NAMALWA (cell line): Measurements from ENCODE around the gene USF2.

Experiments
- DNase-seq: peaks from one replicate; pipeline ENCODE4 v3.0.0-alpha.2; 2015; ENCODE audit warnings: low spot score

Gene USF2

DNA sequence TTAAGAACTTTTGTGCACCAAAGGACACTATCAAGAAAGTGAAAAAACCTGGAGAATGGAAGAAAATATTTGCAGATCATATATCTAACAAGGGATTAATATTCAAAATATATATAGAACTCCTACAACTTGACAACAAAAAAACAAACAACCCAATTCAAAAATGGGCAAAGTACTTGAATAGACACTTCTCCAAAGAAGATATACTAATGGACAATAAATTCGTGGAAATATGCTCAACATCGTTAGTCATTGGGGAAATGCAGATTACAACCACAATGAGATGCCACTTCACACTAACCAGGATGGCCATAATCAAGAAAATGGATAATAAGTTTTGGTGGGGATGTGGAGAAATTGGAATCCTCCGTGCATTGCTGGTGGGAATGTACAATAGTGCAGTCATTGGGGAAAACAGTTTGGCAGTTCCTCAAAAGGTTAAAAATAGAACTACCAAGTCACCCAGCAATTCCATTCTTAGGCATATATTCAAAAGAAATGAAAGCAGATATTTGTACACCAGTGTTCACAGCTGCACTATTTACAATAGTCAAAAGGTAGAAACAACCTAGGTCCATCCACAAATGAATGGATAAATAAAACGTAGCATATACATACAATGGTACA is 22.2 kb upstream of the USF2 start:
- no peak for DNase-seq

DNA sequence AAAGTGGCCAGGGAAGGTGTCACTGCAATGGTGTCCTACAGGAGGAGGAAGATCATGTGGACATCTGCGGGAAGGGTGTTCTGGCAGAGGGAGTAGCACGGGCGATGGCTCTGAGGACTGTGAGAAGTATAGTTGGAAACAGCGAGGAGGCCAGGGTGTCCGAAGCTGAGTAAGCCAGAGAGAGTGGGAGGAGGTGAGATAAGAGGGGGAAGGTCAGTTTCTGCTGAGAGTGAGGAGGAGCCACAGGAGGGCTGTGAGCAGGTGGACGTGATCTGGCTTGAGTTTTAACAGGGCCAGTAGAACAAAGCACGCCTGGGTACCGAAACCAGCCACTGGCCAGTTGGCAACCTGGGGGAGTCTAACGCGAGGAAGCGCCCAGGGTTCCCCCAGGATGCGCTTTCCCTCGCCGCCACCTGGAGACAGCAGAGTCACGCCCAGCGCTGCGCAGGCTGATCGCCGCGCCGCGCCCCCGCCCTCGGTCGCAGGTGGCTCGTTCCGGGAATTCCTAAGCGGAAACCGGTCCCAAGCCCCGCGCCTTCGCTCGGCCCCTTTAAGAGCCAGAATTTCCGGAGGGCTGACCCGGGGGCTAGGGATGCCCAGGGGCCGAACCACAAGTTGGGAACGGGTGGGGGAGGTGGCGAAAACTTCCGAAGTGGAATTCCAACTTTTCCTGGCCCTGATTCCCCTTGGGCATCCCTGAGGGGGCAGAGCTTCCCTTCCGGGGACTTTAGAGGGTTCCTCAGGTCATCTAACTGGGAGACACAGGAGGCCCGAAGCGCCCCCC is 21.0 kb upstream of the USF2 start:
- DNase-seq = no peak

DNA sequence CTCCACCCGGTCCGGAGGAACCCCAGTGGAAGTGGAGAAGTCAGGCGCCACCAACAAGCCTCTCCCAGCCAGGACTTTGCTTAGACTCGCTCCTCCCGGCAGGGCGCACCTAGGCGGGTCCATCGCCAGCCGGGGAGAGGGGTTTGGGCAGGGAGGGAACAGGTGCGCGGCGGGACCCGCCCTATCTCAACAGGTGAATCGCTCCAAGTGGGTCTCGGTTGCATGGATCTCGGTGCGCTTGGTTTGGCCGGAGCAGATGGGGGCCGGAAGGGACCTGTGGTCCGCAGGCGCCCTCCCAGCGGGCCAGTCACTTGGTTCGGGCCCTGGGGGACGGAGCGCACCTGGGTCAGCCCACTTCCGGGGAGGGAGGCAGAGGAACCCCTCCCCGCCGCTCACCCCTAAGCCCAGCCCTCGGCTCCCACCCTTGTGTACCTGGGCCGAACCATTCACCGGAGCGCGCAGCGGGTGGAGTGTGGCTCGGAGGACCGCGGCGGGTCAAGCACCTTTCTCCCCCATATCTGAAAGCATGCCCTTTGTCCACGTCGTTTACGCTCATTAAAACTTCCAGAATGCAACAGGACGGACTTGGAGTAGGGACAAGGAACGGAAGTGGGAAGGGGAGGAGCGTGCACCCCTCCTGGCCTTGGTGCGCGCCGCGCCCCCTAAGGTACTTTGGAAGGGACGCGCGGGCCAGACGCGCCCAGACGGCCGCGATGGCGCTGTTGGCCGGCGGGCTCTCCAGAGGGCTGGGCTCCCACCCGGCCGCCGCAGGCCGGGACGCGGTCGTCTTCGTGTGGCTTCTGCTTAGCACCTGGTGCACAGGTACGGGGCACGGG is 20.2 kb upstream of the USF2 start, which contains the start of gene LSR:
LSR (plus strand) TSS at position 693 of the 836 bp plus-strand sequence; CDS start at position 714, 21 bp downstream.
- peak; percentile 43 for DNase-seq

DNA sequence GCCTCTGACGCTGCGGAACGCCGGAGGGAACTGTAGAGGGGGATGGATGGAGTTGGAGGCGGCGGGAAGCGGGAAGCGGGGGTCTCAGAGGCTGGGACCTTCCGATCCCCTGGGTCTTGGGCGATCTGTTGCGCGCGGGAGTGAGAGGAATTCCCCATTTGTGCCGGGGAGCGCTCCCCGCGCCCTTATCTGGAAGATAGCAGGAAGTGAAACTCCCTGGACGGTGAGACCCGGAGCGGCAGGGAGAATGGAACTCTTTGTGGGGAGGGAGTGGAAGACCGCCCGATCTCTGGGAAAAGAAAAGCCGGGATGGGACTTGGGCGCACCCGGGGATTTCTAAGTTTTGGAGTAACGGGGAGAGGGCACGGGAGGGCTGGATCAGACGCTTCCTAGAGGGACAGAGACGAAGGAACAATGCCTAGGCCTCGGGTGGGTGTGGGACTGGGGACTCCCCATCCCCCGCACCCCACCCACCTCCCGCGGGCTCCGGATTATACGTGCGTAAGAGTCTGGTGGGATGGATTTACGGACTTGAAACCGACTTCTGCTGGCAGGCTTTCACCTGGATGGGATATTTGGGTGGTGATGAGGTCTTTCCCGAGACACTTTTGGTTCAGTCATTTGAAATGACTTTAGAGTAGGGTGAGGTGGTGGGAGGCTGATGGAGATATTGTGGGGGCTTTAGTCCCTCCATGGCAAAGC is 19.5 kb upstream of the USF2 start:
- DNase-seq = no peak

DNA sequence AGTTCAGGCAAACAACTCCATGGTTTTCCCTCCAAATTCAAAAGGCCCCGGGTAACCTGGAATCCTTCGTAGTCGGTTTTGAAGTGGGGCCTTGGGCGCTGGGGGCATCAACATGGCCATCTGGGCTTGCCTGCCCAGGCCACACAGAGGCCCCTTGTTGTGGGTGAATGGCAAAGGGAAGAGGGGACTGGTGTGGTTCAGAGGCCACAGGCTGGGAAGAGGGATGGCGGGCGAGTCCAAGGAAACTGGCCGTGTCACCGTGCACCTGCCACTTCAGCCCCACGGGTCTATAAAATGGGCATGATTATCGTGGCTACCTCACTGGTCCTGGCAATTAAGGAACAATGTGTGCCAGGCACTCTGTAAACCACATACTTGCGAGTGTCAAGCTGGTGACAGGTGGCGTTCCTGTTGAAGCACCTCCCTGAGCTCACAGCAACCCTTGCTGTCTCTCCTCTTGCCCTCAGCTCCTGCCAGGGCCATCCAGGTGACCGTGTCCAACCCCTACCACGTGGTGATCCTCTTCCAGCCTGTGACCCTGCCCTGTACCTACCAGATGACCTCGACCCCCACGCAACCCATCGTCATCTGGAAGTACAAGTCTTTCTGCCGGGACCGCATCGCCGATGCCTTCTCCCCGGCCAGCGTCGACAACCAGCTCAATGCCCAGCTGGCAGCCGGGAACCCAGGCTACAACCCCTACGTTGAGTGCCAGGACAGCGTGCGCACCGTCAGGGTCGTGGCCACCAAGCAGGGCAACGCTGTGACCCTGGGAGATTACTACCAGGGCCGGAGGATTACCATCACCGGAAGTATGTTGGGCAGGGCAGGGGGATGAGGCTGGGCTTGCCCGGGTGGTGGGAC is 18.7 kb upstream of the USF2 start:
- DNase-seq = no peak

DNA sequence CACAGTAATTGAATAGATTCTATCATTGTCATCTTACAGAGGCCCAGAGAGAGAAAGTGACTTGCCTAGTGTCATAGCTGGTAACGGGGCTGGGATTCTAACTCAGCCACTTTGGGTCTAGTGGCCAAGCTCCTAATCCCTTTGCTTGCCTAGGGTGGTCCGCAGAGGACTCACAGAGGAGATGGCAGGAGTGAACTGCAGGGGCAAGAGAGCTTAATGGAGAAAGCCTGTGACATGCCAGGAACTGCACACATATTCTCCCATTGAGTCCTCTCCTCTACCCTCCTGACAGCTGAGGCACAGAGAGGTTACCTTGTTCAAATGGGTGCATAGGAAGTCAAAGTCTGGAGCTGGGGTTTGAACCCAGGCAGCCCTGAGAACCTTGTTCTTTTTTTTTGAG is 17.3 kb upstream of the USF2 start:
- DNase-seq = no peak

DNA sequence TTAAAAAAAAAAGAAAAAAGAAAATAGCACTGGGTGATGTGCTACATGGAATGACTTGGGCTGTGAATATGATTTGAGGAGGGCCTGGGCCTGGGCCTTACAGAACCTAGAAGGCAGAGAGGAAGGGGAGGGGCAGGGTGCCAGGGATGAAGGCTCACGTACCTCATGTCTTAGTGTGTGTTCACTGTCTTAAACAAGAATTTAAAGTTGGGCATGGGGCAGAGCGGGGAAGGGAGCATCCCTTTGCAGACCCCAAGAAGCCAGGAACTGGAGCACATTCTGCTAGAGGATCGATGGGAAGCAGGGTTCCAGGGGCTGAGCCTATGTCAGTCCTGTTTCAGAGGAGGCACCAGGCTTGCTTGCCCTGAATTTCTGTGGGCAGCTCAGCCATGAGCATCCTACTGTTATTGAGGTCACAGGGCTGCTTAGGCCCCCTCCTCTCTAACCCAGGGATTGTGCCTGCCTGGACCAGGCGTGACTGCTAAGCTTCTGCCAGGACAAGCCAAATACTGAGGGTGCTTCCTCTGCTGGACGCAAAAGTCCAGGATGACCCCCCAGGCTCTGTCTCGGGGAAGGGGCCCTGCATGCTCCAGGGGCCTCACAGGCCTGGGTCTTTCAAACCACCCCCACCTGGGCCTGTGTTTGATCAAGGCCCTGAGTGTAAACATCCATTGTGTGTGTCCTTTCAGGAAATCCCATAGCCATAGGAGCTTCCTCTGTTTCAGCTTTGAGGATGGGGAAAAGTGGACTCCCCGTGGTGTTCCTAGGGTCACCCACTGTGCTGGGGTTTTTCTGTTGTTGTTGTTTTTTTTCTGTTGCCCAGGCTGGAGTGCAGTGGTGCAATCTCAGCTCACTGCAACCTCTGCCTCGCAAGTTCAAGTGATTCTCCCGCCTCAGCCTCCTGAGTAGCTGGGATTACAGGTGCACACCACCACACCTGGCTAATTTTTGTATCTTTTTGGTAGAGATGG is 15.2 kb upstream of the USF2 start:
- DNase-seq = no peak

DNA sequence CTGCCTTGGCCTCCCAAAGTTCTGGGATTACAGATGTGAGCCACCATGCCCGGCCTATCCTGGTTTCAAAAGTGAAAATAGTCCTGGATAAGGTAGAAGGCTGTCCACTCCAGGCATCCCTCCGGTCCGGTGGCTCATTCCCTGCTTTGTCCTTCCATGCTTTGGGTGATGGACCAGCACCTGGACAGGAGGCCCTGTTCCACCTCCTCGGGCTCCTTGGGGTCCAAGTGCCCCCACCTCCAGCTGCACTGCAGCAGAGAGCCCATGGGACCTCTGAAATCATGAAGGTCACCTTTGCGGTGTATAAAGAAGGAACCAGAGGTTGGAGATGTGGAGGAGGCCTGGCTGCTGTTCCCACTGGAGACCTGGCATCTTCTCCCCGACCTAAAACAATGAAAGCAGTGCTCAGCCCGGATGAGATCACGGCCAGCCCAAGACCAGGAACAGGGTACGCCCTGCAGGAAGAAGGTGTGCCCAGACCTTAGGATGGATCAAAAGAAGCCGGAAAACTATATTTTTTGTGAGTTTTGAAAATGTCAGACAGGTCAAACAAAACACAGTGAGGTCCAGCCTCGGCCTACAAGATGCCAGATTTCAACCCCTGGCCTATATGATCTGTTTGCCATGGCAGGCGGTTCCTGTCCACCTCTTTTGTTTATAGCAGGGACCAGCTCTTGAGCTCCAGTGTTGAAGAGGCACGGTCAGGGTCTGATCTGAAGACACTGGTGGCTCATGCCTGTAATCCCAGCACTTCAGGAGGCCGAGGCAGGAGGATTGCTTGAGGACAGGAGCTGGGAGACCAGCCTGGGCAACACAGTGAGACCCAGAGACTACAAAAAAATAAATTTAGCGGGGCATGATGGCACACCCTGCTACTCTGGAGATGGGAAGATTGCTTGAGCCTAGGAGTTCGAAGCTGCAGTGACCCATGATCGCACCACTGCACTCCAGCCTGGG is 14.1 kb upstream of the USF2 start:
- DNase-seq = no peak

DNA sequence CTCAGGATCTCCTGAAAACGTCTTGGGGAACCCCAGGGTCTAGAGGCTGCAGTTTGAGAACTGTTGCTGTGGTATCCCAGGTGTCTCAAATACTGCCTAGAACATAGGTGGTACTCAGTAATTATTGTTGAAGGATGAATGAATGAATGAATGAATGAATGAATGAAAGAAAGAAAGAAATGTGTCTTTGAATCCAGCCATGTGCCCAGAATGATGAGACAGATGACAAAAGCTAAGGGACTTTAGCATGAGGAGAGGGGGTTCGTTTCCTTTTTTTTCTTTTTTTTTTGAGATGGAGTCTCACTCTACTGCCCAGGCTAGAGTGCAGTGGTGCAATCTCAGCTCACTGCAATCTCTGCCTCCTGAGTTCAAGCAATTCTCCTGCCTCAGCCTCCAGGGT is 12.2 kb upstream of the USF2 start:
- no peak for DNase-seq

DNA sequence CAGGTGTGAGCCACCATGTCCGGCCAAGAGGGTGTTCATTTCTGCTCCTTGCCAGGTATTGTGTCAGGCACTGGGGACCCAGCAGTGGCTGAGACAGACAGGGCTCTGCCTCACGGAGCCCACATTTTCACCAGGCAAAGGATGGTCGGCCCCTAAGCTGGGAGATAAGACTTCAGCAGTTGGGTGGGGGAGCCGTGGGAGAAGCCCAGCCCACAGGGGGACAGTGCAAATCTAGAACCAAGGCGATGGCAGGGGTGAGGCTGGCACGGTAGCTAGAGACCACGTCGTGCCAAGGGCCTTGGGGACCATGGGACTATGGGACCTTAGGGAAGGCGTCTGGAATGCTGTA is 11.7 kb upstream of the USF2 start:
- DNase-seq = no peak

DNA sequence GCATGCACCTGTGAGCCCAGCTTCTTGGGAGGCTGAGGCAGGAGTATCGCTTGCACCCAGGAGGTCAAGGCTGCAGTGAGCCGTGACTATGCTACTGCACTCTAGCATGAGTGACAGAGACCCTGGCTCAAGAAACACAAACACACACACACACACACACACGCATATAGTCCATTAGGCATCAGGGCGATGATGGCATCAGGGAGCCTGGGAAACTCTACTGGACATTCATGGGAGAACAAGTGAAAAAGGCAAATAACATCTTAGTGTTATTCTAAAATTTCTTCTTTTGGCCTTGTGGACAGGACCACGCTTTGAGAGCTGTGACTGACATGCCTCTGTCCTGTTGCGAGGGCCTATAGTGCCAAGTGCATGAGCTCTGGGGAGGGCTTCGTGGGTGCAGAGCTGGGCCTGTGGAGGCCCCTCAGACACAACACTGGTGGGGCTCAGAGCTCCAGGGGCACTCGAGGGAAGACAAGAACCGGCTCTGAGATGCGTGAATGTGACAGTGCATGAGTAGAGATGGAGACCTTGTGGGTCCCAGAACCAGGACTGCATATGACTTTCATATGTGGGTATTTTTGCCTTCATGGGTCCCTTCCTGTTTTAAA is 8.0 kb upstream of the USF2 start:
- no peak for DNase-seq

DNA sequence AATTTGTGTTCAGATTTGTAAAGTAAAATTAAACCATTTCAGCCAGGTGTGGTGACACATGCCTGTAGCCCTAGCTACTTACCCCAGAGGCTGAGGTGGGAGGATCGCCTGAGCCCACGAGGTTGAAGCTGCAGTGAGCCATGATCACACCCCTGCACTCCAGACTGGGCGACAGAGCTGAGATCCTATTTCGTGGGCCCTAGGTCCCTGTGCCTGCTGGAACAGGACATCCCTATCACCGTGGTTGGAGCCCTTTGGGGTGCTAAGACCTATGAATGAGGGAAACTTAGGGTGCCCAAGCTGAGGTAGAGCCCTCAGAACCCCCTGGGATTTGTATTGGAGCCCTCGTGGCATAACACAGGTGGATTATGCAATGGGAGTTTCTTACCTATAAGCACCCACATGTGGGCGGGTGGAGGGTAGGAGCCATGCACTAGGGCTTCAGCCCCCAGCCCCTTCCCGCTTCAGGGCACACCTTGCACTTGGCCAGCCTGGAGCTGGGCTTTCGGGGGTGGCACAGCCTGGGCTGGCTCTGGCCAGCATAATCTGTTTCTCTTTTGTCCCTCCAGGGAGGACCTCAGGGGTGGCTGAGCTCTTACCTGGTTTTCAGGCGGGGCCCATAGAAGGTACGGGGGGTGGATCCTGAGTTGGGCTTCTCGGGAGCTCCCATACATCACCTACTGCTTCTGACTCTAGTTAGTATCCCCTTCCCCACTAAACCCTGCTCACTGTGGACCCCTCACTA is 7.2 kb upstream of the USF2 start:
- no peak for DNase-seq

DNA sequence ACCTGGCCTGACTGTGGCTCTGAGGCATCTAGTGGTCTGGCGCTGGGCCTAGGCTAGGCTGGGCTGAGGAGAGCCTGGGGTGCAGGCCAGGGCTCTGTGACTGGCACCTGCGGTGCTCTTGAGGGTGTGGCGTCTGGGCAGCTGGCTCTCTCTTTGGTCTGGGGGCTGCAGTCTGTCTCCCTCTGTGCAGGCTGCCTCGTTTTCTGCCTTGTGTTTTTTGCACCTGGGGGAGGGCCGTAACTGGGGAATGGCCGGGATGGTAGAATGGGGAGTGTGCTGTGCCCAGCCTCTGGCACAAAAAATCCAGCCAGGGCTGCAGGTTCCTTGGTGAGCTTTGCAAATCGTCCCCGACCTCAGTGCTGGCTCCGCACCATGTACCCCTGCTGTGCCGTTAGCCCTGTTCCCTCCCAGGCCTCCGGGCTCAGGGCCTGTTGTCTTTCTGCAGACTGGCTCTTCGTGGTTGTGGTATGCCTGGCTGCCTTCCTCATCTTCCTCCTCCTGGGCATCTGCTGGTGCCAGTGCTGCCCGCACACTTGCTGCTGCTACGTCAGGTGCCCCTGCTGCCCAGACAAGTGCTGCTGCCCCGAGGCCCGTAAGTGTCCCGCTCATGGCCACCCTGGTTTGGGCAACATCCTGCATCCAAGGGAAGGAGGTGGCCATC is 6.5 kb upstream of the USF2 start:
- DNase-seq = no peak

DNA sequence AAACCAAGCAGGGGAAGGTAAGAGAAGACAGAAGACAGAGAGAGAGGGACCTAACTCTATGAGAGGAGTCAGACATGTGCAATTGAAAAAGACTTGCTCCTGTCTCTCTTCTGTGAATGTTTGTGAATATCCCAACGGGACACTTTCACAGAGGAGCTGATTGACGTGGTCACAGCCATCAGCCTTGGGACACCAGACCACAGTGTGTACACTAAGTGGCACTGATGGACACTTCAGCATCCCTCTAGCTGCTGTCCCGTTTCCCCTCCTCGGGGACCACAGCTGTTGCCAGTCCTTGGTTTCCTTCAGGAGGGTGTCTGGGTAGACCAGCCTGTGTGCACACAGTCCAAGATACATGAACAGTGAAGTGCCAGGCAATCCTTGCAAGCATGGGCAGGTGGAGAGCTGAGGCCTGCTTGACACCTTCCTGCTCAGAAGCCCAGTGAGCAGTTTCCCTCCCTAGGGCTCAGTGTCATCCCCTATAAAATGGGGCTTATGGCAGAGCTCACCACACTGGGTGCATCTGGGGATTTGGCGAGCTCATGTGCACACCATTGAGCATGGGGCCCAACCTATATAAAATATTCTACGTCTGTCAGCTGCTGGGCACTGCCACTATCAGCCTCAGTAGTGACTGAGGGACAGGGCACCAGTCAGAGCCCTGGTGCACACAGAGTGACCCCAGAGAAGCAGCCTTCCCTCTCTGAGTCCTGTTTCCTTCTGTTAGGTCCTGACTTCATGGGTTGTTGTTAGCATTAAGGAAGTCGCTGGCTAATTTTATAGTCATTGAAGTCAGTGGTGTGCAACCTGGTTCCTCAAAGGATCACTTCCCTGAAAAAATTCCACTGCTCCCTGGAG is 4.3 kb upstream of the USF2 start:
- DNase-seq = no peak

DNA sequence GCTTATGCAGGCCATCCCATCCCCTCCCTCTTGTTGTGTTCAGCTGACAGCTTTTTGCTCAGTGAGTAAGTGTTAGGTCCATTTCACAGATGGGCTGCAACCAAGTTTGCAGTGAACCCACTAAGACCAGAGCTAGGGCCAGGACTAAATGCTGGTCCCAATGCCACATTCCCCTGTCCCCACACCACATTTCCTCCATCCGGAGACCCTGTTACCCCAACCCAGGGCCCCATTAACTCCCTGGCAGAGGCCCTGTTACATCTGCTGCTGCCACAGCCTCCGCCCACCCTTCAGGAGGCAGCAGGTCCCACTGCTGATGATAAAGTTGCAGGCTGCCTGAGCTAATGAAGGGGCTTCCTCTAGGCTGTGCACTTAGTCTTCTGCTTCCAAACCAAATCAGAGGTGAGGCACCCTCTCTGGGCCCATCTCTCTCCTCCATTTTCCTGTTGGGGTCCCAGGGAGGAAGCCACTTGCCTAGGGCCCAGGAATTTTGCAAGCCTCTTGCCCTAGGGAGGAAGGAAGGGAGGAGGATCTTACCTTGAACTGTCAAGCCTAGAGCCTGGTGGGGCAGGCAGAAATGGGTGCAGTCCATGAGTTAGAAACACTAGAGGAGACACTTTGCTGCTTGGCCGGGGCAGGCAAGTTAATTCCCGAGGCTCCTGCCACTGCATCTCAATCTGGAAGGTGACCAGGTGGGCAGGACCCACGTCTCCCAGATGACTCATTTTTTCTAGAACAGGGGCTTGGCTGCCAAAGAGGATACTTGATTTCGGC is 3.4 kb upstream of the USF2 start:
- DNase-seq = no peak
